Activated CD4-positive, alpha-beta T cell treated with anti-CD3 and anti-CD28 coated beads for 1 hour (primary cell): ENCODE measurements around the gene ARL5A.

Source experiments
- DNase-seq: peaks from one replicate; pipeline ENCODE4 v3.0.0-alpha.2; 2020

Gene ARL5A

DNA sequence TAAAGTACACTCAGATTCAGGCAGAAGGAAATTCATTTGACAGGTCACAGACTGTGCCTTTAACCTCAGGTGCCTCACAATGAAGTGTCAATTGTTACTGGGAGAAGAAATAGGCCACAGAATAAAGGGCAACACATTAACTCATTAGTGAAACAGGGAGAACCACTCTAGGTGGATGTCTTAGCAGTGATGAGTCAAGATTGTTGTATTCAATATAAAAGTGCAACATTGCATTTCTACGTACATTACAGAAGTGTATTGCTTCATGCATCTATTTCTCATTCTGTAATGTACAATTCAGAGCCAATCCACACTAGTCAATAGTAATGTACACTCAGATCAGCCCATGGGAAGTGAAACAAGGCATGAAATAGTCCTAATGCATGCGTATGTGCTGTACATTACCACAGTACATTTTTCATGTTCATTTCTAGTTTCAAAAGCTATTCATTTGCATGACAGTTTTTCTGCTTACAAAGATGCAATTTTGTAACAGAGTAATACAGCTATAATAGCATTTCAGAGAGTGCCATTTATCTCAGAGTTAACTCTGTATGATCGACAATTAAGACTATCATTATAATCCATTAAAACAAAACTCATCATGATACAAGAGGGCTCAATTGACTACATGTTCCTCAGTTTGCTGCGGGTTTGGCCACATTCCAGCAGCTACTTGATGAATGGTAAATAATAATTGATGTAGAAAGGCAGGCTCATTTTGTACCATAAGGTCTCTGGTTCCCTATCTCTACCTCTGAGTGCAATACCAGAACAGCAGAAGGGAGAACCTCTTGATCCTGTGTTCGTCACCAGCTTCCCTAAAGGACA, 12.2 kb upstream of the ARL5A start:
- no peak for DNase-seq

- DNase-seq, result no peak
Measured at GRCh38 chr2:151837926-151838325, 9.7 kb upstream of the ARL5A start.

- no peak for DNase-seq
Measured at GRCh38 chr2:151833984-151834383, 5.8 kb upstream of the ARL5A start.

- no peak for DNase-seq
Measured at GRCh38 chr2:151830961-151831360, 2.7 kb upstream of the ARL5A start.

DNA sequence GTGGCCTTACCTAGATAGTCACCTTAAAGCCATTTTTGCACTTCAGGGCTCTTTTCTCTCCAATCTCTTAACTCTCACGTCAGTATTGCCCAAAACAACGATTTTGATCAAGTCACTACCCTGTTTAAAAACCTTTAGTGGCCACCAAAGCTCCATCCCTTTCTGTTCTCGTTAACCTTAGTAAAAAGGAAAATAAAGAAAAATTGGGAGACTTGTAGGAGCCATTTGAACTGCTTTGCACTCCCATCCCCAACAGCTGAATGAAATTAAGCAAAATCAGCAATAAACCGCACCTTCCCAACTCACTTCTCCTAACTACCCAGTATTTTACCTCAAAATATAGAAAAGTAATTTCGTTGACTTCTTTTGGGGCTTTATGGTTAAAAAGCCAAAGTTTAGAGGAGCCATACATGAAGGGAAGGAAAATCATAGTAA, 686 bp upstream of the ARL5A start:
- no peak for DNase-seq

DNA sequence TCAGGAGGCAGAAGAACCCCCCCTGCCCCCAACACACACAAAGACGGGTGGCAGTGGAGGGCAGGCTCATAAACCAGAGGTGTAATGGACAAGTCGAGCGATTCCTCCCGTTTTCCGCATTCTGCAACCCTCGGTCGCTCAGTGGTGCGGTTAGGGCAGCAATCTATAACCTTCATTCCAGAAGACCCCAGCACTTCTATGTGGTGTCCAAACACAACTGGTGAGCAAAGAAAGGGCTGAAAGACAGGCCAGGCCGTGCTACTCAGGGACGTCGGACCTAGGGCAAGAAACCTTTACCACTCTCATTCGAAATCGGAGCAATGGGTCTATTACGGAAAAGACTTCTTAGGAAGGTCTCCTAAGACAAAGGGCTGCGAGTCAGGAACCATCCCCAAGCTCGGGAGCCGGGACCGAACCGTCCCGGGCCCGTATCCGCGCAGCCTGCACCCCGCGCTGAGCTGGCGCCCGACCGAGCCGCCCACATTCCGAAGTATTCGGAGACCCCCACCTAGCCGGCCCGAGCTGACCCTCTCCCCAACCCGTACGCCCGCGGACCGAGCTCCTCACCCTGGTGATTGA, 568 bp downstream of the ARL5A start:
- no peak for DNase-seq

DNA sequence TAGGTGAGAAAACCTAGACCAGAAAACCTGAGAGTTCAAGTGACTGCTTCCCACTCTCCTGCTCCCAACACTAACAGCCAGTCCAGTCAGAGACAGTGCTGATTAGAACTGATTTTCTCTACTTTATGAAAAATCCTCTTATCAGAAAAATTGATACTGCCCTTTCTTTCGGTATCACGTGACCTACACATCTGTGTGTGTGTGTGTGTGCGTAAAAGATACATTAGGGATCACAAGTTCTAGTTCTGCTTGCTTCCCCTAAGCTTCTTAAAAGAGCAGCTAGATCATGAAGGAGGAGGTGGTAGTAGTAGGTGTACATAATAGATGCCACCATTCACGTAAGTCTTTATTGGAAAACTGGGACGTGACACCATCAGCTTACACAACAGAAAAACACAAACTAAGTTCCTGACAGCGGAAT, 1.5 kb downstream of the ARL5A start:
- DNase-seq, result no peak

DNA sequence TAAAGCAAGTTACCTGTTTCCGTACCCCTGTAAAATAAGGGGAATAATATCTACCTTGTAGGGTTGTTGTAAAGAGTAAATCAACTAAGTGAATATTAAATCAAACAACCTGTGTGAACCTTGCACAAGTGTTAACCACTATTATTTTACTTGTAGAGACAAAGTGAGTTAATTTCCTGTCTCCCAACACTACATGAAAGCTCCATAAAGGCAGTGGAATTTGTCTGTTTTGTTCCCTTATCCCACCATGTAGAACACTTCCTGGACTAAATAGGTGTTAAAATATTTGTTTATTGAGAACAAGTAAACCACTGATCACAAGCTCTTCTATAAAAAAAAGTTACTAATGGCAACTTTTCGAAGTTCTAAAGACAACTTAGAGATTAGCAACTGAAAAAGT, 3.3 kb downstream of the ARL5A start:
- no peak for DNase-seq

DNA sequence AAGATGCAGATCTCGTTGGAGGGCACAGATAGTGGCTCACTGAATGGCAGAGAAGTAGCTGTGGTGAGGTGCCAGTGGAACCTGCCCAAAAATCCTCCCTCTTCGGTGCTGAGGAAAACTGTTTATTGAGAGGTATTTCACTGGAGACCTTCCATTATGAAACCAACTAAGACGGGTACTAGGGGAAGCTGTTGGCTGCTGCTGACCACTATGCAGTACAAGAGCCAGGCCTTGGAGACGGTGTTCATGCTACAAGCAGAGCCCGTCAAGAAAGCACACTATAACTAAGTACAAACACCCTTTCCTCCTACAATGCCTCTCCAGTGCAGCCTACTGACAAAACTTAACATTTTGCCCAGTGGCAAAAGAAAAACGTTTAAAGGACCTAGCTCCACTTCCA, 4.6 kb downstream of the ARL5A start:
- DNase-seq, result no peak

DNA sequence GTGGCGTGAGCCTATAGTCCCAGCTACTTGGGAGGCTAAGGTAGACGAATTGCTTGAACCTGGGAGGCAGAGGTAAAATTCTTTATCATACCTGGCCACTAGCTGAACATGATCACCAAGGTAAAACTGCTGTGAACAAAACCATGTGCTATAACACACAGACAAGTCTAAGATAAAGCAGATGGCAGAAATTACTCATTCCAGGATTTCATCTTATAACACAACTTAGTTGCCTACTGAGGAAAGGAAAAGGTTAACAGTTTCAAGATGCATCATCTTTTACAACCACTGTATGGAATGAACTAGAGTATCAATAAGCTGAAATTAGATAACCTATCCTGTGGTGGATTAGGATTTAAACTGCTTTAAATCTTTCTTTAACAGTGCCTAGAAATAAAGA, 8.3 kb downstream of the ARL5A start:
- no peak for DNase-seq

GRCh38 chr2:151817929-151818328, 10.3 kb downstream of the ARL5A start:
- no peak for DNase-seq

GRCh38 chr2:151816843-151817242, 11.4 kb downstream of the ARL5A start:
- DNase-seq, result no peak

DNA sequence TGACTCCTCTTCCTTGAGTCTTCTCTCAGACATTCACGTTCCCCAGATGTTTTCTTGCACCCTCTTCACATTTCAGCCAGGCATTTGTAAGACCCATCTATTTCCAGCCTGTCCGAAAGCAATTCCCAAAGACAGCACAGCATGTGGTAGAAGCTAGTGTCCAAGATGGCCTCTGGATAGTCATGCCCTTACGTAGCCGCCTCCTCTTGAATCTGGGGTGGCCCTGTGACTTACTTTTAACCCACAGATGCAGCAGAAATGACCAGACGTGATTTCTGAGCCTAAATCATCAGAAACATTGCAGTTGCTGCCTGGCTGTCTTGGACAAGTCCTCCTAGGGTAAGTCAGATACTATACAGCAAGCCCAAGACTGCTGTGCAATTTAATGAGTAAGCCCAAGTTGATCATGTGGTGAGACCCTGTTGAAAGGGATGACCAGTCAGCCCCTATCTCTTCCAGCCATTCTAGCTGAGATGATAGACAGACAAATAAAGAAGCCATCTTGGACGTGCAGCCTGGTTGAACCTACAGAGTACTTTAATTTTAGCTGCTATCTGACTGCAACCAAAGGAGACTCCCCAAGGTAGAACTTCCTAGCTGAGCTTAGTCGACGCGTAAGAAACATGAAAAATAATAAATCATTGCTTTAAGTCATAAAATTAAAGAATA, 12.3 kb downstream of the ARL5A start:
- no peak for DNase-seq

GRCh38 chr2:151810489-151810888, 17.7 kb downstream of the ARL5A start:
- DNase-seq, result no peak

- DNase-seq, result no peak
Measured at GRCh38 chr2:151809073-151809383, 19.2 kb downstream of the ARL5A start.

GRCh38 chr2:151808258-151809072, 19.8 kb downstream of the ARL5A start:
- no peak for DNase-seq

DNA sequence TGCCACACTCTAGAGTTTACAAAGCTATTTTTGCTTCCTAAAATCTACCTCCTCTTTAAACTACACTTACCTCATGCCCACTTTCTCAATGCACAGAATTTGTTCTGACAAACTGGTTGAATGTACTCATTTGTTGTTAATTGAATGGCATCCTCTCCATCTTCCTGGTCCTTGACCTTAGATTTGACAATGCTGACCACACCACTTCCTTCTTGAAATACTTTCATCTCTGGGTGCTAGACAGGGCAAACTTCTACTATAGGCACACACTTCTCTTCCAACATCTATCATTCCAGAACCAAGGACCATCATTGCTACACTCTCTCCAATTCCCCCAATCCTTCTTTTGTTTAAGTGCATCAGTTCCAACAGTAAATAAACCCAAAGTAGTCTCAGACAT, 22.3 kb downstream of the ARL5A start:
- no peak for DNase-seq

DNA sequence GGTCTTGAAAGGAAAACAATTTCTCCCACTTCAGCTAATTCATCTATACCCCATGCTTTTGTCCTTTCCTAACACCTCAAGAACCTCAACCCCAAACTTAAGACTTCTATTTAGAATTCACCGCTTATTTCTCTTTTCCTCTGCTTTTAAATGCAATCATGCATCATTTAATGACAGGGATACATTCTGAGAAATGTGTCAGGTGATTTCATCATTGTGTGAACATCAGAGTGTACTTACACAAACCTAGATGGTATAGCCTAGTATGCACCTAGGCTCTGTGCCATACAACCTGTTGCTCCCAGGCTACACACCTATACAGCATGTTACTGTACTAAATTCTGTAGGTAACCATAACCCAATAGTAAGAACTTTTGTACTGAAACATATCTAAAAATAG, 22.9 kb downstream of the ARL5A start:
- no peak for DNase-seq

GRCh38 chr2:151803811-151804210, 24.4 kb downstream of the ARL5A start:
- DNase-seq, result no peak

GRCh38 chr2:151802315-151802714, 25.9 kb downstream of the ARL5A start:
- no peak for DNase-seq

GRCh38 chr2:151799886-151800292, 28.3 kb downstream of the ARL5A start:
- no peak for DNase-seq

DNA sequence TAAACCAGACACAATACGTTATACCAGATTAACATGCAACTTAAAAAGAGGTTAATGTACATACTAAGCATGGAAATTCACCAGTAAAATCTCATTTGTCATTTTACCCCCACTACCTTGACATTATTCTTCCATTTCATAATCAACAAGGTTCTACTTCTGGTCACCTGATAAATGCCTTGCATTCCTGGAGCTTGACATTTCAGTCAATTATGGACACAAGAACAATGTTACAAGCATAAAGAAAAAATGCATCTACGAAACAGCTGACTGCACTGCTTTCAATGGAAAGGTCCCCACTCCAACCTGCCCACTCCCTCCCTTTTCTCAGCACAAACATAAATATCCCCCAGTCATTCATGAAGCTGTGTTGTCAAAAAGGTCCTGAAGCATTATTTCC, 31.4 kb downstream of the ARL5A start:
- no peak for DNase-seq

- no peak for DNase-seq
Measured at GRCh38 chr2:151795646-151796240, 32.5 kb downstream of the ARL5A start.
